Mesenteric fat pad (tissue), 1 donor: ENCODE data around the gene SUSD1. TPM values are rescaled to one million over a fixed set of nuclear protein-coding genes. Genes with fewer than 3 reads are reported as not detected.
"Not testable (repeated sequence)": the region's sequence is repeated elsewhere in the genome, so short reads cannot be mapped to it uniquely, and the experiment has no call there.

ENCODE experiments used
- DNase-seq: peaks from one replicate; pipeline ENCODE4 v3.0.0-alpha.2; 2020; ENCODE audit warnings: low spot score
- long read RNA-seq: library from polyadenylated mRNA; unstranded; transcript quantifications from one replicate; pipeline ENCODE4 v2.0.0, GENCODE V29; 2020
- total RNA-seq: library from RNA; stranded (reverse); fragmentation: NEBNext Ultra II Directional; extraction: Animal tissue kit (Norgen Biotek cat#: 25700); gene quantifications from one replicate; pipeline ENCODE4 v1.2.1, GENCODE V29; 2021
- donor health status: DM: yes; HTN: yes; CAD: no.

SUSD1 gene
- total RNA-seq = 18.9 TPM
- long read RNA-seq, partial matches to known transcripts = 8 of 11 reads
- long read RNA-seq, other reads (novel, unspliced or antisense) = 3 of 11 reads

- DNase-seq = no peak
These were observed at the start of gene SUSD1 for GRCh38 chr9:112174965-112175795. Gene SUSD1, minus strand, starts transcription at chr9:112175297. Its CDS starts 62 bp downstream, at chr9:112175235.

GRCh38 chr9:112224401-112225289 is 49.5 kb upstream of the SUSD1 start:
- no peak for DNase-seq

GRCh38 chr9:112218908-112219307 is 43.8 kb upstream of the SUSD1 start:
- no peak for DNase-seq

GRCh38 chr9:112212926-112213325 is 37.8 kb upstream of the SUSD1 start:
- DNase-seq = no peak

GRCh38 chr9:112207451-112207850 is 32.4 kb upstream of the SUSD1 start:
- no peak for DNase-seq

- DNase-seq = no peak
These were observed 28.4 kb upstream of the SUSD1 start for GRCh38 chr9:112203536-112203935.

- DNase-seq = no peak
These were observed 25.6 kb upstream of the SUSD1 start for GRCh38 chr9:112200711-112201110.

- DNase-seq = no peak
These were observed 23.5 kb upstream of the SUSD1 start for GRCh38 chr9:112198646-112199045.

GRCh38 chr9:112194969-112195431 is 19.9 kb upstream of the SUSD1 start:
- no peak for DNase-seq

- no peak for DNase-seq
These were observed 18.6 kb upstream of the SUSD1 start for GRCh38 chr9:112193572-112194288.

GRCh38 chr9:112190320-112190719 is 15.2 kb upstream of the SUSD1 start:
- not testable (repeated sequence) for DNase-seq

- DNase-seq = no peak
These were observed 13.8 kb upstream of the SUSD1 start for GRCh38 chr9:112188884-112189283.

- DNase-seq = no peak
These were observed 12.3 kb upstream of the SUSD1 start for GRCh38 chr9:112187404-112187803.

GRCh38 chr9:112186695-112187094 is 11.6 kb upstream of the SUSD1 start:
- no peak for DNase-seq

GRCh38 chr9:112184946-112185345 is 9.8 kb upstream of the SUSD1 start:
- no peak for DNase-seq

GRCh38 chr9:112184221-112184620 is 9.1 kb upstream of the SUSD1 start:
- DNase-seq = no peak

- no peak for DNase-seq
These were observed 5.3 kb upstream of the SUSD1 start for GRCh38 chr9:112180387-112180881.

- DNase-seq = no peak
These were observed 4.7 kb upstream of the SUSD1 start for GRCh38 chr9:112179816-112180215.

GRCh38 chr9:112176524-112176923 is 1.4 kb upstream of the SUSD1 start:
- DNase-seq = no peak

GRCh38 chr9:112175796-112176315 is 759 bp upstream of the SUSD1 start:
- no peak for DNase-seq
